H1 (cell line): ENCODE measurements around the gene METAP1D. TPM values are rescaled to one million over a fixed set of nuclear protein-coding genes. Genes with fewer than 3 reads are reported as not detected.

Source experiments
- CREB1 ChIP-seq: IDR thresholded peaks from 2 replicates; pipeline ENCODE4 v1.6.1; 2012; ENCODE audit warnings: inconsistent platforms
- polyA plus RNA-seq, 7 experiments: library from polyadenylated mRNA; depleted of rRNA in 3 of 7; stranded (reverse) in 5 of 7; unstranded in 2 of 7; fragments of >200 nt in 5 of 7; fragments of 200-250 nt in 2 of 7; gene quantifications; 1 replicate in 5 of 7; 2 replicates in 1 of 7; 4 replicates in 1 of 7; pipeline versions ENCODE4 v1.2.1 to v1.2.3, GENCODE V29; 2011 to 2013; ENCODE audit warnings: missing spikeins in 2 of 7, mixed read lengths in 2 of 7
- total RNA-seq: library from RNA; stranded (reverse); fragmentation: NEBNext Ultra II Directional; extraction: Animal tissue kit (Norgen Biotek cat#: 25700); gene quantifications from 2 replicates; pipeline ENCODE4 v1.2.1, GENCODE V29; 2021

Gene METAP1D
- total and polyA plus RNA-seq, 2 of the 8 experiments (the other 6 are each of a cell fraction or from before 2014, with no cell fraction given) = 3.9 to 6.2 TPM

- TF ChIP-seq CREB1 = no peak
Observed at GRCh38 chr2:172056293-172056692, 56.5 kb downstream of the METAP1D start (continued).
